H1 (cell line): ENCODE data around the gene MBNL2. TPM values are rescaled to one million over a fixed set of nuclear protein-coding genes. Genes with fewer than 3 reads are reported as not detected.

ENCODE experiments used
- CTCF ChIA-PET: fragments of 300-600 bp; sonication (Branson Sonifier 250); formaldehyde crosslinking; loops from one replicate; lab custom pipeline; 2021; ENCODE audit not compliant: partially characterized antibody; lab: Charles Lee
- POLR2A ChIA-PET: fragments of 300-600 bp; sonication (Branson Sonifier 250); formaldehyde crosslinking; loops from one replicate; lab custom pipeline; 2021; ENCODE audit warnings: inconsistent platforms; ENCODE audit not compliant: partially characterized antibody; lab: Charles Lee
- DNase-seq, 2 experiments: peaks; one replicate each; pipeline versions ENCODE4 v3.0.0 to v3.0.0-alpha.2; 2010 to 2022; ENCODE audit warnings: low spot score in 2 of 2, low read depth in 1 of 2, mixed read lengths in 1 of 2
- FAIRE-seq: peaks from 2 replicates; lab custom pipeline; 2011; peaks lifted over from hg19 to GRCh38; lab: Jason Lieb, UNC
- H2AFZ ChIP-seq: 2 replicates; pipeline ENCODE4 v1.8.1; 2012; ENCODE audit warnings: low read length, inconsistent platforms
- H2AK5ac ChIP-seq: 2 replicates; pipeline ENCODE4 v1.6.1; 2013; ENCODE audit warnings: low read depth, low read length
- H2BK120ac ChIP-seq: replicated peaks from 2 replicates; pipeline ENCODE3; 2013; ENCODE audit warnings: low read depth, low read length, inconsistent platforms
- H2BK12ac ChIP-seq: 2 replicates; pipeline ENCODE4 v1.6.1; 2013; ENCODE audit warnings: low read depth, low read length
- H2BK15ac ChIP-seq: 2 replicates; pipeline ENCODE4 v1.6.1; 2013; ENCODE audit warnings: low read length
- H2BK20ac ChIP-seq: 2 replicates; pipeline ENCODE4 v1.6.1; 2013; ENCODE audit warnings: low read length
- H2BK5ac ChIP-seq: 2 replicates; pipeline ENCODE4 v1.6.1; 2013; ENCODE audit warnings: low read depth, low read length
- H3K14ac ChIP-seq: 2 replicates; pipeline ENCODE4 v1.6.1; 2013; ENCODE audit warnings: inconsistent platforms; ENCODE audit not compliant: insufficient read length
- H3K18ac ChIP-seq: 2 replicates; pipeline ENCODE4 v1.6.1; 2013; ENCODE audit warnings: low read length; ENCODE audit errors: extremely low read depth
- H3K23ac ChIP-seq: 2 replicates; pipeline ENCODE4 v1.6.1; 2013; ENCODE audit warnings: inconsistent platforms; ENCODE audit not compliant: insufficient read length
- H3K23me2 ChIP-seq: 2 replicates; pipeline ENCODE4 v1.6.1; 2013; ENCODE audit warnings: low read depth, low read length
- H3K27ac ChIP-seq: 2 replicates; pipeline ENCODE4 v1.6.1; 2011; ENCODE audit warnings: low read depth, low read length, inconsistent platforms
- H3K27me3 ChIP-seq, 4 experiments: replicated peaks in 1 of 4; 1 replicate in 1 of 4; 2 replicates in 3 of 4; pipeline versions ENCODE4 v1.6.1 to v1.8.1; 2011 to 2013; ENCODE audit warnings: low read length in 3 of 4, mild to moderate bottlenecking in 3 of 4, inconsistent platforms in 2 of 4, mixed read lengths in 2 of 4, moderate library complexity in 1 of 4; ENCODE audit not compliant: control insufficient read depth in 3 of 4, insufficient read depth in 3 of 4; ENCODE audit errors: extremely low read depth in 1 of 4
- H3K36me3 ChIP-seq, 4 experiments: 2 replicates each; pipeline versions ENCODE4 v1.6.1 to v1.8.1; 2011 to 2013; ENCODE audit warnings: mild to moderate bottlenecking in 4 of 4, low read length in 3 of 4, moderate library complexity in 2 of 4, control low read depth in 1 of 4, inconsistent platforms in 1 of 4; ENCODE audit not compliant: insufficient read depth in 4 of 4, control insufficient read depth in 2 of 4
- H3K4ac ChIP-seq: replicated peaks from 2 replicates; pipeline ENCODE3; 2013; ENCODE audit warnings: low read length, low read depth, mixed read lengths, inconsistent platforms; ENCODE audit not compliant: insufficient read length
- H3K4me1 ChIP-seq, 4 experiments: replicated peaks in 1 of 4; 1 replicate in 1 of 4; 2 replicates in 3 of 4; pipeline versions ENCODE4 v1.6.1 to v1.8.1; 2011 to 2013; ENCODE audit warnings: low read length in 3 of 4, inconsistent platforms in 2 of 4, mixed read lengths in 1 of 4; ENCODE audit not compliant: insufficient read depth in 4 of 4, control insufficient read depth in 3 of 4
- H3K4me2 ChIP-seq, 2 experiments: 2 replicates each; pipeline versions ENCODE4 v1.6.1 to v1.8.1; 2011 to 2013; ENCODE audit warnings: low read depth in 2 of 2, low read length in 2 of 2, control low read depth in 1 of 2, inconsistent platforms in 1 of 2, mild to moderate bottlenecking in 1 of 2; ENCODE audit not compliant: insufficient read depth in 1 of 2
- H3K4me3 ChIP-seq, 4 experiments: fragments of 200-600, 300-600 bp in 1 of 4; sonication (generic), shearing (Covaris generic), sonication (Bioruptor Twin) in 1 of 4; 2 replicates each; pipeline versions ENCODE4 v1.5.1 to v1.8.1; 2011 to 2016; ENCODE audit warnings: low read length in 4 of 4, low read depth in 3 of 4, control low read depth in 2 of 4, inconsistent platforms in 2 of 4, mild to moderate bottlenecking in 2 of 4, mixed read lengths in 1 of 4, moderate library complexity in 1 of 4; ENCODE audit not compliant: insufficient read depth in 2 of 4; ENCODE audit errors: extremely low read depth in 1 of 4
- H3K56ac ChIP-seq: replicated peaks from 2 replicates; pipeline ENCODE3; 2013; ENCODE audit warnings: low read depth, mild to moderate bottlenecking, mixed read lengths, low read length, inconsistent platforms; ENCODE audit not compliant: insufficient read length
- H3K79me1 ChIP-seq: 2 replicates; pipeline ENCODE4 v1.6.1; 2013; ENCODE audit warnings: low read depth, low read length, control low read depth
- H3K79me2 ChIP-seq, 2 experiments: 2 replicates each; pipeline versions ENCODE4 v1.6.1 to v1.8.1; 2012 to 2013; ENCODE audit warnings: low read length in 2 of 2, mild to moderate bottlenecking in 2 of 2, inconsistent platforms in 1 of 2; ENCODE audit not compliant: insufficient read depth in 2 of 2, control insufficient read depth in 1 of 2
- H3K9ac ChIP-seq, 4 experiments: replicated peaks in 1 of 4; 1 replicate in 1 of 4; 2 replicates in 3 of 4; pipeline versions ENCODE4 v1.6.1 to v1.8.1; 2011 to 2013; ENCODE audit warnings: low read depth in 3 of 4, low read length in 3 of 4, control low read depth in 2 of 4, mild to moderate bottlenecking in 2 of 4, moderate library complexity in 2 of 4, inconsistent platforms in 1 of 4; ENCODE audit errors: extremely low read depth in 1 of 4
- H3K9me3 ChIP-seq, 2 experiments: 2 replicates each; pipeline versions ENCODE4 v1.6.1 to v1.8.1; 2012 to 2013; ENCODE audit warnings: mild to moderate bottlenecking in 2 of 2, moderate library complexity in 2 of 2, control low read depth in 1 of 2, inconsistent platforms in 1 of 2, low read depth in 1 of 2, low read length in 1 of 2, mixed read lengths in 1 of 2; ENCODE audit not compliant: insufficient read depth in 2 of 2
- H4K20me1 ChIP-seq, 2 experiments: replicated peaks in 1 of 2; 2 replicates each; pipeline versions ENCODE3 to v1.8.1; 2011 to 2013; ENCODE audit warnings: inconsistent platforms in 2 of 2, low read length in 2 of 2, mild to moderate bottlenecking in 1 of 2; ENCODE audit not compliant: insufficient read depth in 2 of 2, control insufficient read depth in 1 of 2
- H4K5ac ChIP-seq: 2 replicates; pipeline ENCODE4 v1.6.1; 2013; ENCODE audit warnings: low read length, low read depth, mixed read lengths, inconsistent platforms; ENCODE audit not compliant: insufficient read length
- H4K8ac ChIP-seq: 2 replicates; pipeline ENCODE4 v1.8.0; 2013; ENCODE audit warnings: mild to moderate bottlenecking, moderate library complexity, low read length, inconsistent platforms; ENCODE audit not compliant: insufficient read depth; ENCODE audit errors: extremely low read depth
- H4K91ac ChIP-seq: replicated peaks from 2 replicates; pipeline ENCODE3; 2013; ENCODE audit warnings: low read length, mixed read lengths, inconsistent platforms; ENCODE audit not compliant: insufficient read length
- ASH2L ChIP-seq: fragments of 200-600, 300-600 bp; sonication (generic); IDR thresholded peaks from one replicate; pipeline ENCODE4 v1.7.1; 2017; ENCODE audit warnings: low read length
- CREB1 ChIP-seq: IDR thresholded peaks from 2 replicates; pipeline ENCODE4 v1.6.1; 2012; ENCODE audit warnings: inconsistent platforms
- EP300 ChIP-seq, 2 experiments: IDR thresholded peaks; 1 replicate in 1 of 2; 2 replicates in 1 of 2; pipeline ENCODE4 v1.6.1; 2011 to 2012; ENCODE audit warnings: low read depth in 2 of 2, low read length in 2 of 2, mild to moderate bottlenecking in 2 of 2, borderline replicate concordance in 1 of 2, inconsistent platforms in 1 of 2, moderate library complexity in 1 of 2
- NANOG ChIP-seq: IDR thresholded peaks from 2 replicates; pipeline ENCODE4 v1.6.1; 2011; ENCODE audit warnings: low read length, low read depth, mild to moderate bottlenecking, inconsistent platforms; ENCODE audit not compliant: insufficient read depth, poor library complexity, severe bottlenecking
- NRF1 ChIP-seq: IDR thresholded peaks from 2 replicates; pipeline ENCODE4 v1.6.1; 2011; ENCODE audit warnings: mild to moderate bottlenecking, low read depth, low read length, improper control_type of control experiment
- POLR2AphosphoS5 ChIP-seq: IDR thresholded peaks from 2 replicates; pipeline ENCODE4 v1.6.1; 2011; ENCODE audit warnings: low read depth, low read length
- SP1 ChIP-seq: IDR thresholded peaks from 2 replicates; pipeline ENCODE4 v1.6.1; 2011; ENCODE audit warnings: low read depth, low read length
- WGBS, 2 experiments: shearing (Covaris generic) in 1 of 2; methylation state at CpG; one replicate each; pipeline versions ENCODE4 v1.1.6 to v1.1.7; 2013 to 2015; ENCODE audit warnings: low lambda C conversion rate in 2 of 2, mixed read lengths in 2 of 2, inconsistent platforms in 1 of 2, low coverage in 1 of 2, missing lambda C conversion rate in 1 of 2; ENCODE audit not compliant: insufficient replicate concordance in 2 of 2, insufficient coverage in 1 of 2, insufficient read length in 1 of 2; ENCODE audit errors: extremely low coverage in 1 of 2, missing lambda C conversion rate in 1 of 2; 5-methylcytosine and 5-hydroxymethylcytosine counted together
- polyA plus RNA-seq, 7 experiments: library from polyadenylated mRNA; depleted of rRNA in 3 of 7; stranded (reverse) in 5 of 7; unstranded in 2 of 7; fragments of >200 nt in 5 of 7; fragments of 200-250 nt in 2 of 7; gene quantifications; 1 replicate in 5 of 7; 2 replicates in 1 of 7; 4 replicates in 1 of 7; pipeline versions ENCODE4 v1.2.1 to v1.2.3, GENCODE V29; 2011 to 2013; ENCODE audit warnings: missing spikeins in 2 of 7, mixed read lengths in 2 of 7
- total RNA-seq: library from RNA; stranded (reverse); fragmentation: NEBNext Ultra II Directional; extraction: Animal tissue kit (Norgen Biotek cat#: 25700); gene quantifications from 2 replicates; pipeline ENCODE4 v1.2.1, GENCODE V29; 2021

Gene MBNL2
- total and polyA plus RNA-seq, 2 of the 8 experiments (the other 6 are each of a cell fraction or from before 2014, with no cell fraction given) = 1.0 to 2.6 TPM

DNA sequence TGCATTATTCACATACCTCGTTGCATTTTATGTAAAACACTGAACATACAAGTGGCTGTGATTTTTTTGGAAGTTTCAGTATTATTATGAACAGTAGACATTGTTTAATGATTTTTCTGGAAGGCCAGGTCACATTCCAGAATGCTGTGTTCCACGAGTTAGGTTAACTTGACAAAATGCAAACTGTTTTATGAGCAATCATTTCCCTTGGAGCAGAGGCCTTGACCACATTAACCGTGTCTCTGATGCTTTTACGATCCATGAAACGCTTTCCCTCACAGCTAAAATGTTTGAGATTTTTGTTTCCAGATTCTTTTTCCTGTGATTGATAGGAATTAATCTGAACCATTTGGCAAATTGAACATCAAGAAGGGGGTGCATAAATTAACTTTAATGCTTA is 57.8 kb downstream of the MBNL2 start:
- Histone ChIP-seq H3K36me3 (no peaks in the 10 kb centered on the region), H3K27me3 (no peaks in the 10 kb centered on the region), H3K4me2 (no peak overlapping the region), H2BK20ac (no peak overlapping the region), H4K91ac (no peak overlapping the region), H2BK120ac (no peak overlapping the region), H2BK5ac (no peak overlapping the region), H3K27ac (no peak overlapping the region), H3K23me2 (no peaks in the 10 kb centered on the region), H2BK12ac (no peak overlapping the region), H3K4ac (no peak overlapping the region), H3K23ac (no peak overlapping the region), H4K20me1 (no peaks in the 10 kb centered on the region), H3K4me1 (no peaks in the 10 kb centered on the region), H3K56ac (no peak overlapping the region), H3K14ac (no peak overlapping the region), H4K5ac (no peak overlapping the region), H2AK5ac (no peak overlapping the region), H3K79me1 (no peaks in the 10 kb centered on the region; the same call in 1 of the 2 replicates), H3K79me2 (no peaks in the 10 kb centered on the region), H3K9me3 (no peaks in the 10 kb centered on the region), H3K9ac (no peak overlapping the region), H2BK15ac (no peak overlapping the region), H3K4me3 (no peak overlapping the region), H3K18ac (no peak overlapping the region), H2AFZ (no peak overlapping the region), H4K8ac (no peak overlapping the region)
- TF ChIP-seq ASH2L (no peak), CREB1 (no peak), EP300 (IDR thresholded peaks at IDR 0.05; ENCODE audit: borderline replicate concordance in 1 of 2, low read depth in 2 of 2, low read length in 2 of 2) (no peak), POLR2AphosphoS5 (no peak), NRF1 (no peak), SP1 (no peak), NANOG (no peak)
- ChIA-PET POLR2A (no interaction called here), CTCF (interaction anchor here (1.4 kb wide), 1 partner anchor 13 kb away, joined by 4 read pairs; no protein-coding TSS in a partner anchor)
- no peak for DNase-seq
- no peak for FAIRE-seq
- WGBS, 2 experiments = 91% methylated on average over 5 of the region's 5 CpGs; no CpG with 5 or more reads in 1 of the 2 experiments
